ENCODE data around the gene FPR1.

DNA sequence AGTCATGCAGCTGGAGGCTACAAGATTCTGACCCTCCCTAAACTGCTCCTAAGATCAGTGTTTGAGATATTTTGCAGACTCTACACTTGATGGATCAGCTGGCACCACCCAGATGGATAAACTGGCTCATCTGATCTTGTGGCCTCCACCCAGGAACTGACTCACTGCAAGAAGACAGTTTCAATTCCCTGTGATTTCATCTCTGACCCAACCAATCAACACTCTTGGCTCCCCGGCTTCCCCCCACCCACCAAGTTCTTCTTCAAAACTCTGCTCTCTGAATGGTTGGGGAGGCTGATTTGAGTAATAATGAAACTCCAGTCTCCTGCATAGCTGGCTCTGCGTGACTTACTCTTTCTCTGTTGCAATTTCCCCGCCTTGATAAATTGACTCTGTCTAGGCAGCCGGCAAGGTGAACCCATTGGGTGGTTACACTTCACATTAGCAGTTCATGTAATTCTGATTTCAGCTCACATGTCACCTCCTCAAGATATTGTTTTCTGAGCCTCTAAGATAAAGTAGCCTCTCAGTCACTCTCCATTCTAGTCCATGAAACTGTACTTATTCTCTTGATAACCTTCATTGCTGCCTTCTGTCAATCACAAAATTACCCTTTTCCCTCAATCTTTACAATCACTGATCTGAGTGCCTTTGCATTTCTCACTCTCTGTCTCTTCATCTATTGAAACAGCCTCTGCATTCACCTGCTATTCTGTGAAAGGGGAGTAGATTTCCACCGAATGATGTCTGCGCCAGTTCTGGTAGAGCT lies 33.4 kb upstream of the FPR1 start:
- TF ChIP-seq EZH2 (IDR thresholded peaks at IDR 0.05; ENCODE audit: low read depth, low read length, severe bottlenecking): no peak
- no peak for TF ChIP-seq POLR2A (IDR thresholded peaks at IDR 0.05; ENCODE audit: control extremely low read depth in 1 of 2, low read depth in 2 of 2, low read length in 2 of 2)
- no peak for TF ChIP-seq KDM1A (IDR thresholded peaks at IDR 0.05; ENCODE audit: borderline replicate concordance, low read length)
- TF ChIP-seq RFX5 (IDR thresholded peaks at IDR 0.05; ENCODE audit: borderline replicate concordance, low read depth, low read length): no peak
- no peak for TF ChIP-seq ZNF274 (IDR thresholded peaks at IDR 0.05; ENCODE audit: borderline replicate concordance, extremely low read depth, low read length)
